Stimulated activated CD8-positive, alpha-beta memory T cell treated with anti-CD3 and anti-CD28 coated beads, Interleukin-2, amount 100 ng/mL, for 1 hour (primary cell): Measurements from ENCODE around the gene PFKL.
"Not testable (repeated sequence)": the region's sequence is repeated elsewhere in the genome, so short reads cannot be mapped to it uniquely, and the experiment has no call there.

ENCODE experiments used
- DNase-seq, 2 donors: peaks; one replicate each; pipeline ENCODE4 v3.0.0-alpha.2; 2020; ENCODE audit warnings: low read depth in 2 of 2

PFKL gene

GRCh38 chr21:44279354-44280260 lies 20.2 kb upstream of the PFKL start:
- DNase-seq = no peak

- no peak for DNase-seq
These were observed 18.1 kb upstream of the PFKL start for GRCh38 chr21:44281801-44282200.

- DNase-seq = no peak
These were observed 17.5 kb upstream of the PFKL start for GRCh38 chr21:44282370-44282769.

- DNase-seq = not testable (repeated sequence)
These were observed 16.6 kb upstream of the PFKL start for GRCh38 chr21:44283211-44283785.

- no peak for DNase-seq
These were observed 15.9 kb upstream of the PFKL start for GRCh38 chr21:44283948-44284347.

- no peak for DNase-seq
These were observed 14.5 kb upstream of the PFKL start, which contains the start of gene AIRE for GRCh38 chr21:44285138-44285992. TSS of gene AIRE (plus strand) at chr21:44285876. CDS start at chr21:44286007, 131 bp downstream.

- no peak for DNase-seq
These were observed 13.7 kb upstream of the PFKL start for GRCh38 chr21:44286086-44286715.

GRCh38 chr21:44286716-44287632 lies 12.9 kb upstream of the PFKL start:
- DNase-seq = no peak

GRCh38 chr21:44288251-44289110 lies 11.4 kb upstream of the PFKL start:
- no peak for DNase-seq

GRCh38 chr21:44289381-44290010 lies 10.4 kb upstream of the PFKL start:
- DNase-seq = no peak

GRCh38 chr21:44290327-44291077 lies 9.4 kb upstream of the PFKL start:
- no peak for DNase-seq

- DNase-seq = no peak
These were observed 8.5 kb upstream of the PFKL start for GRCh38 chr21:44291078-44291935.

- DNase-seq = no peak
These were observed 7.7 kb upstream of the PFKL start for GRCh38 chr21:44291936-44292811.

- no peak for DNase-seq
These were observed 7.0 kb upstream of the PFKL start for GRCh38 chr21:44292812-44293195.

GRCh38 chr21:44293551-44294231 lies 6.2 kb upstream of the PFKL start:
- DNase-seq = peak in 1 of 2 donors; percentile 13
